CD4-positive, alpha-beta T cell (primary cell): ENCODE measurements around the gene EEFSEC. TPM values are rescaled to one million over a fixed set of nuclear protein-coding genes. Genes with fewer than 3 reads are reported as not detected.

ENCODE experiments used
- ATAC-seq: fragments of 200-7000 bp; cut with Tn5 transposase; one replicate; pipeline ENCODE4 v1.10.0; 2022; ENCODE audit warnings: mild to moderate bottlenecking; ENCODE audit not compliant: poor library complexity
- CTCF ChIA-PET: fragments of 350-600 bp; sonication (Branson Sonifier 250); formaldehyde crosslinking; loops from one replicate; lab custom pipeline; 2021; ENCODE audit warnings: antibody characterized with exemption, inconsistent platforms; lab: Charles Lee
- POLR2A ChIA-PET: fragments of 350-600 bp; sonication (Branson Sonifier 250); formaldehyde crosslinking; loops from one replicate; lab custom pipeline; 2021; ENCODE audit warnings: antibody characterized with exemption, inconsistent platforms; lab: Charles Lee
- DNase-seq, 14 experiments: peaks; one replicate each; pipeline ENCODE4 v3.0.0-alpha.2; 2013 to 2020; ENCODE audit warnings: mixed read lengths in 2 of 14
- H3K27ac ChIP-seq, 2 donors: one replicate each; pipeline versions ENCODE4 v1.5.1 to v1.7.0; 2013; ENCODE audit warnings: low read length in 2 of 2, low read depth in 1 of 2, mild to moderate bottlenecking in 1 of 2
- H3K27me3 ChIP-seq, 2 experiments: 1 replicate in 1 of 2; 2 replicates in 1 of 2; pipeline versions ENCODE4 v1.6.1 to v1.7.0; 2013; ENCODE audit warnings: low read length in 2 of 2, control low read depth in 1 of 2, mild to moderate bottlenecking in 1 of 2, moderate library complexity in 1 of 2; ENCODE audit not compliant: insufficient read depth in 2 of 2, control insufficient read depth in 1 of 2
- H3K36me3 ChIP-seq: one replicate; pipeline ENCODE4 v1.6.1; 2013; ENCODE audit warnings: low read length, control low read depth; ENCODE audit not compliant: insufficient read depth
- H3K4me1 ChIP-seq: one replicate; pipeline ENCODE4 v1.6.1; 2013; ENCODE audit warnings: low read length, control low read depth; ENCODE audit not compliant: insufficient read depth
- H3K4me3 ChIP-seq: one replicate; pipeline ENCODE4 v1.5.1; 2013; ENCODE audit warnings: mild to moderate bottlenecking, low read length, moderate library complexity
- H3K9me3 ChIP-seq, 2 experiments: 1 replicate in 1 of 2; 2 replicates in 1 of 2; pipeline versions ENCODE4 v1.6.1 to v1.7.0; 2013; ENCODE audit warnings: low read length in 2 of 2, mild to moderate bottlenecking in 2 of 2, control low read depth in 1 of 2, moderate library complexity in 1 of 2; ENCODE audit not compliant: control insufficient read depth in 1 of 2, insufficient read depth in 1 of 2
- H3K27ac Mint-ChIP-seq: one replicate; pipeline ENCODE4 v1.8.0; 2020; ENCODE audit warnings: mixed read lengths
- H3K27me3 Mint-ChIP-seq: one replicate; pipeline ENCODE4 v1.8.0; 2021; ENCODE audit warnings: mixed read lengths
- H3K36me3 Mint-ChIP-seq: one replicate; pipeline ENCODE4 v1.8.0; 2021; ENCODE audit warnings: low read depth, mixed read lengths
- H3K4me1 Mint-ChIP-seq: one replicate; pipeline ENCODE4 v1.8.0; 2021; ENCODE audit warnings: low read depth, mixed read lengths
- H3K4me3 Mint-ChIP-seq: one replicate; pipeline ENCODE4 v1.8.0; 2020; ENCODE audit warnings: mild to moderate bottlenecking, mixed read lengths
- H3K9me3 Mint-ChIP-seq: one replicate; pipeline ENCODE4 v1.8.0; 2020; ENCODE audit warnings: mixed read lengths
- CTCF ChIP-seq: fragments of 200-600 bp; IDR thresholded peaks from one replicate; pipeline ENCODE4 v1.8.0; 2022; ENCODE audit warnings: antibody characterized with exemption, mild to moderate bottlenecking
- intact Hi-C, 2 experiments: fragments of 100-400 bp; cut with DNase I in 1 of 2; cut with micrococcal nuclease in 1 of 2; formaldehyde crosslinking; loops; one replicate each; pipeline versions ENCODE4 v1.15.1 to v1.9.0; 2023 to 2025; cut with DNase I, micrococcal nuclease
- total RNA-seq, 174 experiments: library from RNA in 2 of 174; stranded (reverse) in 2 of 174; gene quantifications; one replicate each; pipeline ENCODE4 v1.2.3 and lab custom pipeline; 2021 to 2026

The EEFSEC gene
- total RNA-seq, 2 experiments from 2014 or later = 13.1 to 13.9 TPM

- peaks cover 2% of the 10 kb centered on the region for H3K36me3 ChIP-seq
- H3K27me3 ChIP-seq = no peaks in the 10 kb centered on the region
- H3K9me3 Mint-ChIP-seq = no peaks in the 10 kb centered on the region
- H3K4me1 ChIP-seq = no peaks in the 10 kb centered on the region
- POLR2A ChIA-PET = interaction anchor here (0.5 kb wide), 1 partner anchor 802 kb away, joined by 3 read pairs; no protein-coding TSS in a partner anchor
- H3K27me3 Mint-ChIP-seq = no peaks in the 10 kb centered on the region
- intact Hi-C loops = no loop called here
- no peak overlapping the region for H3K4me3 ChIP-seq
- DNase-seq (no peak), ATAC-seq (no peak)
- no peak overlapping the region for H3K27ac ChIP-seq
- no peak overlapping the region for H3K27ac Mint-ChIP-seq
- H3K9me3 ChIP-seq = no peaks in the 10 kb centered on the region
- TF ChIP-seq CTCF = no peak
- H3K36me3 Mint-ChIP-seq = peaks cover 5% of the 10 kb centered on the region
- CTCF ChIA-PET = no interaction called here
- H3K4me1 Mint-ChIP-seq = no peaks in the 10 kb centered on the region
- H3K4me3 Mint-ChIP-seq = no peak overlapping the region
Measured at GRCh38 chr3:128392818-128393544, 239.7 kb downstream of the EEFSEC start.

GRCh38 chr3:128394033-128394432, 240.8 kb downstream of the EEFSEC start:
- no peak for TF ChIP-seq CTCF
- intact Hi-C loops = no loop called here
- Histone ChIP-seq H3K27ac (no peak overlapping the region), H3K9me3 (no peaks in the 10 kb centered on the region), H3K36me3 (peaks cover 2% of the 10 kb centered on the region), H3K27me3 (no peaks in the 10 kb centered on the region), H3K4me1 (no peaks in the 10 kb centered on the region), H3K4me3 (no peak overlapping the region)
- Mint-ChIP-seq H3K4me1 (no peaks in the 10 kb centered on the region), H3K4me3 (no peak overlapping the region), H3K27me3 (no peaks in the 10 kb centered on the region), H3K27ac (no peak overlapping the region), H3K9me3 (no peaks in the 10 kb centered on the region), H3K36me3 (peaks cover 5% of the 10 kb centered on the region)
- DNase-seq = no peak
- POLR2A ChIA-PET = no interaction called here
- no peak for ATAC-seq
- CTCF ChIA-PET = interaction anchor here (0.6 kb wide), 1 partner anchor 549 kb away, joined by 3 read pairs; no protein-coding TSS in a partner anchor

DNA sequence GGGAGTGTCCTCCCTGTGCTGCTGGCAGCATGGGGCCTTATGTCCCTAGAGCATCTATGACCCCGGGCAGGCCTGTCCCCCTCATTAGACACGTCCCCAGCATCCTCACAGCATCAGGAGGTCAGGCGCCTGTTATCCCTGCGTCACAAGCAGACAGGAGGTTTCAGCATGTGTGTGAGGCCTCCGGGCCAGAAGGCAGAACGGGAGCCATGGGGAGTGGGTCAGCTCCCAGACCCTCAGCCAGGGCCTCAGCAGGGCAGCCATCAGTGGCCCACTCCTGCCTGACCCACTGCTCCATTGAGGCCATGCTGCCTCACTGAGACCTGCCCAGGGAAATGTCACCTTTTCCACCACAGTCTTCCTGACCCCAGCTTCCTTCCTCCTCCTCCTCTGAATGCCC, 241.8 kb downstream of the EEFSEC start:
- no peak overlapping the region for H3K27ac Mint-ChIP-seq
- no peak overlapping the region for H3K4me3 Mint-ChIP-seq
- Histone ChIP-seq H3K27ac (no peak overlapping the region), H3K36me3 (peaks cover 2% of the 10 kb centered on the region), H3K4me1 (no peaks in the 10 kb centered on the region), H3K9me3 (no peaks in the 10 kb centered on the region), H3K27me3 (no peaks in the 10 kb centered on the region), H3K4me3 (no peak overlapping the region)
- H3K27me3 Mint-ChIP-seq = no peaks in the 10 kb centered on the region
- peaks cover 5% of the 10 kb centered on the region for H3K36me3 Mint-ChIP-seq
- DNase-seq = no peak
- H3K9me3 Mint-ChIP-seq = no peaks in the 10 kb centered on the region
- TF ChIP-seq CTCF = no peak
- H3K4me1 Mint-ChIP-seq = no peaks in the 10 kb centered on the region
- intact Hi-C loops = no loop called here
- POLR2A ChIA-PET = no interaction called here
- CTCF ChIA-PET = no interaction called here
- no peak for ATAC-seq
